ENCODE measurements around the gene SNAP23.
A peak's percentile ranks its signal among the peaks of the same experiment; 100 is the strongest.
"Not testable (repeated sequence)": the region's sequence is repeated elsewhere in the genome, so short reads cannot be mapped to it uniquely, and the experiment has no call there.

The SNAP23 gene

DNA sequence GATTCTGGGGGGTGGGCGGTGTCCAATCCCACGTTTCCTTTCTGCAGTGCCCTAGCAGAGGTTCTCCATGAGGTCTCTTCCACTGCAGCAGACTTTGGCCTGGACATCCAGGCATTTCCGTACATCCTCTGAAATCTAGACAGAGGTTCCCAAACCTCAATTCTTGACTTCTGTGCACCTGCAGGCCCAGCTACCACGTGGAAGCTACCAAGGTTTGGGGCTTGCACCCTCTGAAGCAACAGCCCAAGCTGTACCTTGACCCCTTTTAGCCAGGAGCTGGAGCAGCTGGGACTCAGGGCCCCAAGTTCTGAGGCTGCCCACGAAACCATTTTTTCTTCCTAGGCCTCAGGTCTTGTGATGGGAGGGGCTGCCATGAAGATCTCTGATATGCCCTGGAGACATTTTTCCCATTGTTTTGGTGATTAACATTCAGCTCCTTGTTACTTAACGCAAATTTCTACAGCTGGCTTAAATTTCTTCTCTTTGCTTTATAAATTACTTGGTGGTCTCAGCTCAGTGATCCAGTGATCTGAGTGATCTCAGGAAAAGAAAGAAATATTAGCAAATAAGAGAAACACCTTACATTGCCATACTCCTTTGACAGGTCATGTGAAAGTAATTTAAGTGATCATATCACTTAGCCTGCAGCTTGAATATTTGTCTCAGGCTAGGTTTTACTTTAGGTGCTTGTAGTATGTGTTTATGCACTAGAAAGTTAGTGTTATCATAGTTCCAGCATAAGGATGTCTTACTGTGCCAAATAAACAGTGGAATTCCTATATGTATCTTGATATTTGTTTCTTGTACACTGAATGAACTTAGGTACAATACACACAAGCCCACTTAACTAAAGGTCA is 3.0 kb downstream of the SNAP23 start:
- DNase-seq = peak; percentile 57

- peak; percentile 88 for DNase-seq
Measured at GRCh38 chr15:42499858-42500609, 4.6 kb downstream of the SNAP23 start.

DNA sequence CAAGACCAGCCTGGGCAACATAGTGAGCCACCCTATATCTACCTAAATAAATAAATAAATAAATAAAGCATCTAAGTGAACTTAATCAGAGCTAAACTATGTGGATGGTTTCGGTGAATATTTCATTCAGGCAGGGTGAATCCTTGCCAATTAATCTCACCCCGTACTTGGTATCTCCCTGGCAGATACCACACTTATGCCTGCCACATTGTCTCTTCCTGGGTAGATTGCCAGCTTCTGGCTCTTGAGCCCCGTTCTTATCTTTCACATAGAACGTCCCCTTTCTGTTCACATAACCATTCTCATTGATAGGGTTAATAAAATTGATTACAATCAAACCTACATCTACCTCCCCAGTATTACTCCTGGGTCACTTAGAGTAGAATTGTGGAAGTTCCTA is 7.0 kb downstream of the SNAP23 start:
- DNase-seq = peak; percentile 86

DNA sequence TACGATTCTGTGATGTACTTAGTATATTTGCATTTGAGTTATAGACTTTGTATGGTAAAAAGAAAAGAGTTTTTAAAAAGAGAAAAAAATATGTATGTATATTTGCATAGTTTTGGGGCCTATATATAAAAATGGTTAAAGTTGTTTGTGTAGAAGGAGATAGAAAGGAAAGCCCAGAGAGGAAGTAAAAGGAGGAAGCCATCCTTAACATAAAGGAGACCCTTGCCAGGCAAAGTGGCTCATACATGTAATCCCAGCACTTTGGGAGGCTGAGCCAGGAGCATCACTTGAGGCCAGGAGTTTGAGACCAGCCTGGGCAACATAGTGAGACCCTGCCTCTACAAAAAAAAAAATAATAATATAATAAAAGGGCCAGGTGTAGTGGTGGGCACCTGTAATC is 8.4 kb downstream of the SNAP23 start:
- no peak for DNase-seq

- no peak for DNase-seq
Measured at GRCh38 chr15:42504631-42505030, 9.2 kb downstream of the SNAP23 start.

- no peak for DNase-seq
Measured at GRCh38 chr15:42507514-42507913, 12.1 kb downstream of the SNAP23 start.

DNA sequence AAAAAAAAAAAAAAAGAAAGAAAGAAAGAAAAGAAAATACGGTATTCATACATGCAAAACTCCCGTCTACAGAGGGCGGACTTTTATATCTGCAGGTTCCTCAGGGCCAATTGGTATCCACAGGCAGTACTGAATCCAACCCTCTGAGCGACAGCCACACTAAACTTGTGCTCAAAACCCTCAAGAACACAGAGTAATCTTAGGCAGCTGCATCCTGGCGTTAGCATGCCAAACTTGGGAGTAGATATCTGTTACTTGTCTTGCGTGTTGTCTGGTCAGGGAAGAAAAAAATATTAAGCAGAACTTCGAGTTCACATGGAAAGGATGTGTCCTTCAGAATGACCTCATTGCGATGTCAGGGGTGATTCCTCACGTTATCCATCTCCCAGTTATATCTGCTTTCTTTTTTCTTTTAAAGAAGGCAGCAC is 12.8 kb downstream of the SNAP23 start:
- peak; percentile 43 for DNase-seq

DNA sequence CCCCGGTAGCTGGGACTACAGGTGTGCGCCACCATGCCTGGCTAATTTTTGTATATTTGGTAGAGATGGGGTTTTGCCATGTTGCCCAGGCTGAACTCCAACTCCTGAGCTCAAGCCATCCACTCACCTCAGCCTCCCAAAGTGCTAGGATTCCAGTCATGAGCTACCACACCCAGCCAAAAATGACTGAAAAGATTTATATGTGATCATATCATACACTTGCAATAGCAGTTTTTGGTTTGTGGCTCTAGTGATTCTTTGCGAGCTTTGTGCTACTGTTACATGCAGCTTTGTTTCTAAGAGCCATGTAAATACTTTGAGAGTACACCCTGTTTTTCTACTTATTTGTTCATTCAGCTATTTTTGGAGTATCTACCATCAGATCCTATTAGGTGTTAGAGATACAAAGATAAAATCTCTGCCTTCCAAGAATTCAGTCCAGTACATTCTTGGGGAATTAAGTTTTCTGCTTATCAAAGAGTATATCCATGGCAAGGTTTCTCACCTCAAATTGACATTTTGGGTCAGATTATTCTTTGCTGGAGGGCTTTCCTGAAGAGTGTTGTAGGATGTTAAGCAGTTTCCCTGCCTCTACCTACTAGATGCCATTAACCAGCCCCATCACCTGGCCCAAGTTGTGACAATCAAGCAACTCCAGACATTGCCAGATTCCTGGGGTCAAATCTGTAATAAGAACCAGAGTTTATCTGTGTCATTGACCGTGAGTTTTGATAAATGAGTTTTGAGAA is 15.0 kb downstream of the SNAP23 start:
- DNase-seq = no peak

- peak; percentile 64 for DNase-seq
Measured at GRCh38 chr15:42511007-42511391, 15.6 kb downstream of the SNAP23 start.

DNA sequence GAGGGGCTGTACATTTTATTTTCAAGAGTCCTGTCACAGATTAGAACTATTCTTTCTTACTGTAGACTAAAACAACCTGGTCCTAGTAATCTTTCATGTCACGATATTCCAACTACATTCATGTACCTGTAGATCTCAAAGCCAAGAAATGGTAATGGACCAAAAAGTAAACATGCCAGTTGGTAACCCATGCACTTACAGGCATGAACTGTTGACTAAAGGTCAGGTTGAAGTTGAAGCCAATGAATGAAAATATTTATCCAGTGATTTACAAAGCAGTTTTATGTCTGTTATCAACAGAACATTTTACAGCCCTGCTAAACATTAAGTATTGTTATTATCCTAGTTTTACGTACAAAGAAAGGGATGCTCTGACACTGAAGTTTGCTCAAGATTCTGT is 27.9 kb downstream of the SNAP23 start:
- DNase-seq = no peak

- DNase-seq = no peak
Measured at GRCh38 chr15:42528970-42529369, 33.5 kb downstream of the SNAP23 start.

DNA sequence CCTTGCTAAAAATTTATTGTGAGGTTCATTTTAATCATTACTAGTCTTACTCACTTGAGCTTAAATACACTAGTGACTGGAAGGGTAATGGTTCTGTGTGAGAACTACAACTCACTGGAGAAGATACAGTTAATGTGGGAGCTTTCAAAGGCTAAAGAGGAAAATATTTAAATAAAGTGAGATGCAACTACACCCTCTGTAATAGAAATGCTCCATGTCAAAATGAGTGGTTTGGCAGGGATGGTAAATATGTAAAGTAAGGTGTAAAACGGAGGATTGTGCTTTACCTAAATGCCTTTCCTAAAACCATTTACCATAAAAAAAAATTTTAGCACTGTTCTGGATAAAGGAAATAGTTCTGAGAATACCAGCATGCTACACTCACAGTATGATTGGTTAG is 37.8 kb downstream of the SNAP23 start:
- DNase-seq = no peak

GRCh38 chr15:42544853-42545629 is 49.6 kb downstream of the SNAP23 start:
- DNase-seq = peak; percentile 60

DNA sequence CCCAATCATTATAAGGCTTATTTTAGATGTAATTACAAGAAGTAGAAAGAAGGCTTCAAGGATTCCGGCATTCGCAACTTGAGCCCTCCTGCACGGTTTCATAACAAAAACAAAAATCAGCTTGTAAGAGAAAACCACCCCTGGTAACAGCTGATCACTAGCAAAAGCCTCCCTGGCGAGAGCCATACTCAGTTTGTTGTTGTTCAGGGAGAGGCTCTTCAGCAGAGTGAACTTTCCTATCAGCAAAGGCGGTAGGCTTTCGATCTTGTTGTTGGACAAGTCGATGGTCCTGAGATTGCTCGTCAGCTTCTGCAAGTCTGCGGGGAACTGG is 52.4 kb downstream of the SNAP23 start:
- DNase-seq = no peak

DNA sequence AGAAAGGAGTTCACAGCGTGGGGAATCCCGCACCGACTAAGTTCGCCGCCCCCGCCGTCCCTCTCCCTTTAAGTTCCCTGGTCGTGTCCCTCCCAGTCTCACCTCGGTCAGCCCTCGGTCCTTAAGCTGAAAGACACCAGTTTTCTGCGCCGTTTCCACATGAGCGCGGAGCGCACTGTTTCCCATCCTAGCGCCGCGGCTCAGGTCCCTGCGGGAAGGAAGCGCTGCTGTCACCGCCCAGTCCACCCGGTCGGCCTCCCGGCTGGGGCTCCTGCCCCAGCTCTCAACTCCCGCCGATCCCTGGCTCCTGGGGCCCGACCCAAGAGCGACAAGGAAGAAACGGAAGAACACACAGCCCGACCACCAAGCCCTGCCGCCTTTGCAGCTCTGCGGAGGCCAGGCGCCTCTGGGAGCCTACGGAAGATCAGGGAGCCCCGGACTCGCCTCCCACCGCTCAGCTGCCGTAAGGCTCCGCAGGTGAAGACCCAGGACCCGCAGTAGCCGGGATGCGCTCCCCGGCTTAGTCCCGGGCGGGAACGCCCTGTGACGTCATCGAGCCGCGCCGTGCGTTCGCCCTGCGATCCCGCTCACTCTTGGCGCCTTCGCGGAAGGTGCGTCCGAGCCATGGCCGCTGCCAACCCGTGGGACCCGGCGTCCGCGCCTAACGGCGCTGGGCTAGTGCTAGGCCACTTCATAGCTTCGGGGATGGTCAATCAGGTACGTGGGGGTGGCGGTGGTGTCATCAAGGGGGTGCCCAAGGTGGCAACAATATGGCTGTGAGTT is 53.0 kb downstream of the SNAP23 start, which contains the start of the genes HAUS2 and LRRC57:
Gene HAUS2 (plus strand): TSS at position 590 of the 783 bp plus-strand sequence. CDS start 35 bp downstream, at position 625.
Gene LRRC57 (minus strand): TSS at position 545 of the 783 bp plus-strand sequence. CDS start 359 bp downstream, at position 186.
- DNase-seq = peak; percentile 92

DNA sequence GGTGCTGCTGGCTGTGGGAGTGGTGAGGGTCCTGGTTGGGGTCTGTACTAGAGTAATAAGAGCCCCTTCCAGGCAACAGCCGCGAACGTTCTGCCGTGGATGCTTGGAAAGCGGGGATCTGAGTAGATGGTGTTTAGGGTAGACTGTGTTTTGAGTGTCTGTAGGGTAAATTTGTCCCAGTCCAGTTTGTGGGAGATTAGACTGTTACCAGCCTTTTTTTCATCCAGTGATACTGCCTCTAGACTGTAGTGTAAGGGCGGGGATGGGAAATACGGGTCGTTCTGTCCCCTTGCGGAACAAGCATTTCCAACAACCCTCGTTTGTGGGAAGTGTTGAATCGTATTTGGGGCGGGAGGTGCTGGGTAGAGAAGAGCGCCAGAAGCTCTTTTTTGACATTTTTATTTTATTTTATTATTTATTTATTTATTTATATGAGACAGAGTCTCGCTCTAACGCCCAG is 53.6 kb downstream of the SNAP23 start:
- DNase-seq = peak; percentile 84

DNA sequence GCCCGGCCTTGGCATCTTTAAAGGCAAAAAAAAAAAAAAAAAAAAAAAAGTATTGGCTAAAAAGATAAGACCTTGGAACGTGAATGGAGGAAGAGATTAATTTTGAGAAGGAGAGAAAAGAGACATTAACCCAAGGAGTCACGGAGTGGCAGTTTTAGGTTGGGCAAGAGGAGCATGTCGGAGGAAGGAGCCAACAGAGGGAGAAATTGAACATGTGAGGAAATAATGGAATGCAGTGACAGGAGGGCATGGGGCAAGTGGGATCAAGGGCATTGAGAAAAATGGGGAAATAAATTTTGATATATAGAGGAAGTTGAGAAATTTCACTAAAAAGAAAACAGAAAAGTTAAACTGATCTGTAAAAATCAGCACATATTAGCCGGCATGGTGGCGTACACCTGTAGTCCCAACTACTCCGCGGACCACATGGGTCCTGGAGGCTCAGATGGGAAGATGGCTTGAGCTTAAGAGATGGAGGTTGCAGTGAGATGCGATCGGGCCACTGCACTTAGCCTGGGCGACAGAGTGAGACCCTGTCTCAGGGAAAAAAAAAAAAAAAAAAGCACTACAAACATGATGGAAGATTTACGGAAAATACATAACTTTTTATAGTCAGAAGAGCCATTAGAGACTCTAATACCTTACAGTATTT is 54.4 kb downstream of the SNAP23 start:
- DNase-seq = peak; percentile 69

GRCh38 chr15:42553554-42553953 is 58.1 kb downstream of the SNAP23 start:
- DNase-seq = peak; percentile 65

DNA sequence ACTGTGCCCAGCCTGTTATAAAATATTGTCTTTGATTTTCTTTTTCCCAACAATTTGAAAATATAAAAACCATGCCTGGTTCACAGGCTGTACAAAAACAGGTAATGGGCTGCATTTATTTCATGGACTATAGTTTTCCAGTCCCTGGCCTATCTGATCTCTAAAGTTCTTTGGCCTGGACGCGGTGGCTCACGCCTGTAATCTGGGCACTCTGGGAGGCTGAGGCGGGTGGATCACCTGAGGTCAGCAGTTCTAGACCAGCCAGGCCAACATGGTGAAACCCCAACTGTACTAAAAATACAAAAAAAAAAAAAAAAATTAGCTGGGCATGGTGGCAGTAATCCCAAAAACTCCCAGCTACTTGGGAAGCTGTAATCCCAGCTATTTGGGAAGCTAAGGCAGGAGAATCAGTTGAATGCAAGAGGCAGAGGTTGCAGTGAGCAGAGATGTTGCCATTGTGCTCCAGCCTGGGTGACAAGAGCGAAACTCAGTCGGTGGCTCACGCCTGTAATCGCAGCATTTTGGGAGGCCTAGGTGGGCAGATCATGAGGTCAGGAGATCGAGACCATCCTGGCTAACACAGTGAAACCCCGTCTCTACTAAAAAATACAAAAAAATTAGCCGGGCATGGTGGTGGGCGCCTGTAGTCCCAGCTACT is 61.2 kb downstream of the SNAP23 start:
- not testable (repeated sequence) for DNase-seq

- no peak for DNase-seq
Measured at GRCh38 chr15:42558739-42559138, 63.3 kb downstream of the SNAP23 start.
